Measurements from ENCODE around the gene ARHGAP40. TPM values are rescaled to one million over a fixed set of nuclear protein-coding genes. Genes with fewer than 3 reads are reported as not detected.

ARHGAP40 gene
- total RNA-seq, 3 donors from 2014 or later, result 33.8 to 35.9 TPM; not detected in 1

DNA sequence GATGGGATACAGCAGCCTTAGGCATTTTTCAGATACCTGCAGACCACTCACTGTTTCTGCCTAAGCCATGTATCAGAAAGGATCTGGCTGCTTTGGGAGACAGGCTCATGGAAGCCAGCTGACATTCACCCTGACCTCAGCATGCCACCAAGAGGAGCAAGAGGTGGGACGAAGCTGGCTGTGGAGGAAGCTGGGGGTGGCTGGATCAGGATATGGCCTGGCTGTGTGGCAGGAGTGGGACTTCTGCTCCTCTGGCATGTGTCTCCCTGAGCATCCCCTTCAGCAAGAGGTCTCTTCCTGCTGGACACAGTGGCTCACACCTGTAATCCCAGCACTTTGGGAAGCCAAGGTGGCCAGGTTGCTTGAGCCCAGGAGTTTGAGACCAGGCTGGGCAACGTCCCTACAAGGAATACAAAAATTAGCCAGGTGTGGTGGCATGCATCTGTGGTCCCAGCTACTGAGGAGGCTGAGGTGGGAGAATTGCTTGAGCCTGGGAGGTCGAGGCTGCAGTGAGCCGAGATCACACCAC lies 19.7 kb upstream of the ARHGAP40 start:
- Histone ChIP-seq H3K4me1 (no peaks in the 10 kb centered on the region), H3K36me3 (no peaks in the 10 kb centered on the region), H3K4me3 (no peak overlapping the region), H3K27ac (no peak overlapping the region), H3K9me3 (no peaks in the 10 kb centered on the region), H3K27me3 (no peaks in the 10 kb centered on the region)
- DNase-seq (ENCODE audit: low spot score in 2 of 2), result no peak
- intact Hi-C loops (cut with DNase I; ENCODE audit: low total_unique reads), result no loop called here
- no peak for TF ChIP-seq CTCF (IDR thresholded peaks at IDR 0.05)
- no peak for TF ChIP-seq POLR2AphosphoS5 (IDR thresholded peaks at IDR 0.05)
- no peak for TF ChIP-seq POLR2A (IDR thresholded peaks at IDR 0.05)

DNA sequence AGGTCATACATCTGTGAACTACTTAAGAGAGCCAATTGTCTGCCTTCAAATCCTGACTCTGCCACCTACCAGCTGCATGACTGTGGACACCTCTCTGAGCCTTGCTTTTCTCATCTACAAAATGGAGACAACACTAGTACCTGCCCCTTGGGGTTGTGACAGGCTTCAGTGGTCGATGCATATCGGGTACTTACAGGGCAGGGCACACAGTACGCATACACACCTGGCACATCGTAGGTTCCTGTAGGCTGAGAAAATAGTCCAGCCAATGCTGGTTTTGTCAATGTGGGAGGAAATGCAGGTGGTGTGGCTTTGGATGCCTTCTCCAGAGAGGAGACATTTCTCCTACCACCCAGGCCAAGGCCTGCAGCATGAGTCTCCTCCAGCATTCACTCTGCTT lies 18.3 kb upstream of the ARHGAP40 start:
- Histone ChIP-seq H3K4me3 (no peak overlapping the region), H3K27ac (no peak overlapping the region), H3K36me3 (no peaks in the 10 kb centered on the region), H3K9me3 (no peaks in the 10 kb centered on the region), H3K27me3 (no peaks in the 10 kb centered on the region), H3K4me1 (no peaks in the 10 kb centered on the region)
- no peak for TF ChIP-seq POLR2AphosphoS5 (IDR thresholded peaks at IDR 0.05)
- no peak for TF ChIP-seq CTCF (IDR thresholded peaks at IDR 0.05)
- TF ChIP-seq POLR2A (IDR thresholded peaks at IDR 0.05), result no peak
- no peak for DNase-seq (ENCODE audit: low spot score in 2 of 2)
- intact Hi-C loops (cut with DNase I; ENCODE audit: low total_unique reads), result no loop called here

DNA sequence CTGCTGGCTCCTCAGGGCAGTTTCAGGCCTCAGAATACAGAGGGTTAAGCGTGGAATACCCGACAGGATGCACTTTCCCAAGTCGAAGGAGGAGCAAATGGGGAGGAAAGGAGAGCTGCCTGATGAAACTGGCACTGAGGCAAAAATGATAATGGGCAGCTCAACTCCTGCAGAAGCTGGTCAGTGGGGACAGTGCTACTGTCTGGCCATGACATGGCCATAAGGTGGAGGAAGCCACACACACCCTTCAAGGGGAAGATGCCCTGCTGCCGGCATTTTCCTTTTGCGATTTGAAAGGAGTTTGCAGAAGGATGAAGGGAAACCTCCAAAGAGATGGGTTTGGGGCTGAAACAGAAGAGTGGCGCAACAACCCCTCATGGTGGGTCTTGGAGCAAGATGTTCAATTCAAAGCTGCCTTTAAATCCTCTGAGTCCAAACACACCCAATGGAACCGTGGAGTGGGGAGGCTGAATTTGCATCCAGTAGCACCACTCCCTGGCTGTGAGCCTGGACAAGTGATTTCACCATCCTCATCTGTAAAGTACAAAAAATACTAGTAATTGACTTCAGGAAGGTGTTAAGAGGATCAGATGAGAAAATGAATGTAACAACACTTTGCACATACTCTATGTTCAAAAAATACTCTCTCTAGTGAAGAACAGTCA lies 17.4 kb upstream of the ARHGAP40 start:
- no peaks in the 10 kb centered on the region for H3K36me3 ChIP-seq
- H3K27ac ChIP-seq, result no peak overlapping the region
- DNase-seq (ENCODE audit: low spot score in 2 of 2), result no peak
- H3K4me3 ChIP-seq, result no peak overlapping the region
- TF ChIP-seq CTCF (IDR thresholded peaks at IDR 0.05) (no peak), POLR2A (IDR thresholded peaks at IDR 0.05) (no peak), POLR2AphosphoS5 (IDR thresholded peaks at IDR 0.05) (no peak)
- H3K27me3 ChIP-seq, result no peaks in the 10 kb centered on the region
- intact Hi-C loops (cut with DNase I; ENCODE audit: low total_unique reads), result no loop called here
- no peaks in the 10 kb centered on the region for H3K9me3 ChIP-seq
- H3K4me1 ChIP-seq, result no peaks in the 10 kb centered on the region

DNA sequence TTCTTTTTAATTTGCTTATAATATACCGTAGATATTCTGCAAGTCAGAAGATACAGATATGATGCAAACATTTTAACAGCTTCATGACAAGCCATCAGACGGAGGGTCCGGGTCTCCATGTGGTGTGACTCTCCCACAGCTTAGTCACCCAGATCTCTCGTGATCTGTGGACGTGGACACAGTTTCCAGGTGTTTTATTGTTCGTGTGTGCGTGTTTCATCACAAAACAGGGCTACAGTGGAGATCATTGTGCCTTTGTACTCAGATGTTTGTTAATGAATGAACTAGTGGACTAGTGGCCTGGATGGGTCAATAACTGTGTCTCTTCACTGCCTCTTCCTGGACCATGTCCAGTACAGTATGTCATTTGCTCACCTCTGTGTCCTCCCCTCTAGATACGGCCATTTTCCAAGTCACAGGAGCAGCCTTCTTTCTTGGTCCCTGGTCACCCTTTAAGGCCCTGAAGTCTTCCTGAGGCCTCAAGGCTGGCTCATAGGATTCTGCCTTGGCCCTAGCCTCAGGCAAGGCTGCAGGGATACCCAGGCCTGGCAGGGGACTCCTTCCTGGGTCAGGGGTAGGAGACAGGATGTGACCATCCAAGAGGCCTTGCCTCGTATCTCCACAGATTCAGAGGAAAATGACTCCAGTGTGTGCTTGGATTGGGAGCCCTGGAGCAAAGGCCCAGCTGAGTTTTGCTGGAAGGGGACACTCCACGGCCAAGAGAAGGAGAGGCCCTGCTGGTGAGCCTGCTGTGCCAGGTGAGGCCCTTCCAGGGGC lies 16.0 kb upstream of the ARHGAP40 start:
- no peaks in the 10 kb centered on the region for H3K36me3 ChIP-seq
- H3K27me3 ChIP-seq, result no peaks in the 10 kb centered on the region
- no peak for TF ChIP-seq POLR2A (IDR thresholded peaks at IDR 0.05)
- no peak for TF ChIP-seq POLR2AphosphoS5 (IDR thresholded peaks at IDR 0.05)
- no peak for TF ChIP-seq CTCF (IDR thresholded peaks at IDR 0.05)
- no peak overlapping the region for H3K27ac ChIP-seq
- no peak overlapping the region for H3K4me3 ChIP-seq
- intact Hi-C loops (cut with DNase I; ENCODE audit: low total_unique reads), result no loop called here
- H3K9me3 ChIP-seq, result no peaks in the 10 kb centered on the region
- no peaks in the 10 kb centered on the region for H3K4me1 ChIP-seq
- no peak for DNase-seq (ENCODE audit: low spot score in 2 of 2)

DNA sequence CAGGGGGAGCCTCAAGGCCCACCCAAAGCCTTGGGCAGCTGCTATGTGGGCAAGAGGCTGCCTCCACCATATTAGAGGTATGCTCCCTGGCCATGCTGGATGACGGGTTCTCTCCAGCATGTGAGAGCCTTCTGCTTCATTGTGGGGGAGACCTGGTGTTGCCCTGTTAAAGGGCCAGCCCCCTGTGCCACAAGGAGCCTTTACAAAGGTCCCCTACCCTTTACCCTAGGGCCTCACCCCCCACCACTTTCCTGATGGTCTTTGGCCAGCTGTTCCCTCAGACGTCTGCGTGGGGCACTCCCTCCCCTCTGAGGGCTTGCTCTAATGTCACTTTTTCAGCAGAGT lies 15.5 kb upstream of the ARHGAP40 start:
- TF ChIP-seq CTCF (IDR thresholded peaks at IDR 0.05) (no peak), POLR2A (IDR thresholded peaks at IDR 0.05) (no peak), POLR2AphosphoS5 (IDR thresholded peaks at IDR 0.05) (no peak)
- H3K4me1 ChIP-seq, result no peaks in the 10 kb centered on the region
- no peak overlapping the region for H3K4me3 ChIP-seq
- no peaks in the 10 kb centered on the region for H3K27me3 ChIP-seq
- H3K27ac ChIP-seq, result no peak overlapping the region
- no peaks in the 10 kb centered on the region for H3K36me3 ChIP-seq
- intact Hi-C loops (cut with DNase I; ENCODE audit: low total_unique reads), result no loop called here
- no peak for DNase-seq (ENCODE audit: low spot score in 2 of 2)
- no peaks in the 10 kb centered on the region for H3K9me3 ChIP-seq
